Chondrocyte (in vitro differentiated cells): Measurements from ENCODE around the gene MEX3D. TPM values are rescaled to one million over a fixed set of nuclear protein-coding genes. Genes with fewer than 3 reads are reported as not detected.

Experiments used
- DNase-seq: peaks from one replicate; pipeline ENCODE4 v3.0.0; 2021; ENCODE audit warnings: mixed read lengths, low spot score
- H3K27ac Mint-ChIP-seq: one replicate; pipeline ENCODE4 v1.8.0; 2021; ENCODE audit warnings: mild to moderate bottlenecking, moderate library complexity, mixed read lengths; ENCODE audit not compliant: unreplicated experiment
- H3K27me3 Mint-ChIP-seq: 2 replicates; pipeline ENCODE4 v1.8.0; 2021; ENCODE audit warnings: low read depth, mixed read lengths
- H3K36me3 Mint-ChIP-seq: 2 replicates; pipeline ENCODE4 v1.8.0; 2021; ENCODE audit warnings: low read depth, mixed read lengths
- H3K4me1 Mint-ChIP-seq: 2 replicates; pipeline ENCODE4 v1.8.0; 2021; ENCODE audit warnings: low read depth, mild to moderate bottlenecking, mixed read lengths
- H3K4me3 Mint-ChIP-seq: one replicate; pipeline ENCODE4 v1.8.0; 2021; ENCODE audit warnings: mild to moderate bottlenecking, moderate library complexity, mixed read lengths; ENCODE audit not compliant: unreplicated experiment
- H3K9me3 Mint-ChIP-seq: 2 replicates; pipeline ENCODE4 v1.8.0; 2021; ENCODE audit warnings: low read depth, mixed read lengths
- CTCF ChIP-seq: fragments of 200-600 bp; sonication (generic); IDR thresholded peaks from 2 replicates; pipeline ENCODE4 v1.5.0; 2021; ENCODE audit warnings: antibody characterized with exemption, mild to moderate bottlenecking, moderate library complexity
- total RNA-seq: library from RNA; stranded (reverse); gene quantifications from 3 replicates; pipeline ENCODE4 v1.2.1, GENCODE V29; 2021

Gene MEX3D
- total RNA-seq, 1 donor from 2014 or later: 60.1 TPM

- no peak overlapping the region for H3K4me3 Mint-ChIP-seq
- no peaks in the 10 kb centered on the region for H3K9me3 Mint-ChIP-seq
- H3K27me3 Mint-ChIP-seq: no peaks in the 10 kb centered on the region
- peaks cover 12% of the 10 kb centered on the region for H3K36me3 Mint-ChIP-seq
- no peak for DNase-seq
- H3K4me1 Mint-ChIP-seq: peaks cover 13% of the 10 kb centered on the region
- no peak for TF ChIP-seq CTCF
- no peak overlapping the region for H3K27ac Mint-ChIP-seq
Measured at GRCh38 chr19:1584500-1585242, 16.5 kb upstream of the MEX3D start.

- no peak for TF ChIP-seq CTCF
- Mint-ChIP-seq H3K36me3 (peaks cover 14% of the 10 kb centered on the region), H3K4me1 (peaks cover 3% of the 10 kb centered on the region), H3K27me3 (no peaks in the 10 kb centered on the region), H3K9me3 (no peaks in the 10 kb centered on the region), H3K27ac (no peak overlapping the region), H3K4me3 (no peak overlapping the region)
- no peak for DNase-seq
Measured at GRCh38 chr19:1582201-1582600, 14.1 kb upstream of the MEX3D start.

GRCh38 chr19:1580957-1581356 is 12.8 kb upstream of the MEX3D start:
- Mint-ChIP-seq H3K4me3 (no peak overlapping the region), H3K4me1 (peaks cover under 1% of the 10 kb centered on the region), H3K27ac (no peak overlapping the region), H3K9me3 (no peaks in the 10 kb centered on the region), H3K27me3 (no peaks in the 10 kb centered on the region), H3K36me3 (peaks cover 15% of the 10 kb centered on the region)
- TF ChIP-seq CTCF: no peak
- no peak for DNase-seq

- H3K4me3 Mint-ChIP-seq: no peak overlapping the region
- H3K27ac Mint-ChIP-seq: no peak overlapping the region
- H3K4me1 Mint-ChIP-seq: no peaks in the 10 kb centered on the region
- peaks cover 17% of the 10 kb centered on the region for H3K36me3 Mint-ChIP-seq
- DNase-seq: no peak
- no peak for TF ChIP-seq CTCF
- no peaks in the 10 kb centered on the region for H3K27me3 Mint-ChIP-seq
- H3K9me3 Mint-ChIP-seq: no peaks in the 10 kb centered on the region
Measured at GRCh38 chr19:1580382-1580781, 12.3 kb upstream of the MEX3D start.

GRCh38 chr19:1579222-1579621 is 11.1 kb upstream of the MEX3D start:
- no peak overlapping the region for H3K4me3 Mint-ChIP-seq
- peaks cover 16% of the 10 kb centered on the region for H3K36me3 Mint-ChIP-seq
- H3K27ac Mint-ChIP-seq: no peak overlapping the region
- no peaks in the 10 kb centered on the region for H3K4me1 Mint-ChIP-seq
- H3K27me3 Mint-ChIP-seq: no peaks in the 10 kb centered on the region
- H3K9me3 Mint-ChIP-seq: no peaks in the 10 kb centered on the region
- TF ChIP-seq CTCF: no peak
- DNase-seq: no peak
